HepG2 (cell line): ENCODE data around the gene RPL18. TPM values are rescaled to one million over a fixed set of nuclear protein-coding genes. Genes with fewer than 3 reads are reported as not detected.

Source experiments
- ARID4A ChIP-seq: sonication (generic); formaldehyde crosslinking; IDR thresholded peaks from 2 replicates; pipeline ENCODE4 v1.5.0; 2020; ENCODE audit warnings: mild to moderate bottlenecking, missing genetic modification reagents, borderline replicate concordance
- ARNTL ChIP-seq: sonication (generic); formaldehyde crosslinking; IDR thresholded peaks from 2 replicates; pipeline ENCODE4 v1.4.0; 2020; ENCODE audit warnings: mild to moderate bottlenecking, missing genetic modification reagents
- FOXO4 ChIP-seq: sonication (generic); formaldehyde crosslinking; conservative IDR thresholded peaks from 2 replicates; pipeline ENCODE4 v1.8.1; 2023; ENCODE audit warnings: missing genetic modification reagents
- HMGA1 ChIP-seq: sonication (generic); formaldehyde crosslinking; conservative IDR thresholded peaks from 2 replicates; pipeline ENCODE4 v1.4.0; 2020; ENCODE audit warnings: missing genetic modification reagents
- ISL2 ChIP-seq: sonication (generic); formaldehyde crosslinking; IDR thresholded peaks from 2 replicates; pipeline ENCODE4 v1.5.0; 2020; ENCODE audit warnings: missing genetic modification reagents
- KAT8 ChIP-seq: IDR thresholded peaks from 2 replicates; pipeline ENCODE4 v1.6.1; 2016; ENCODE audit warnings: missing genetic modification reagents, missing compliant biosample characterization
- NFYB ChIP-seq: sonication (generic); formaldehyde crosslinking; IDR thresholded peaks from 2 replicates; pipeline ENCODE4 v1.4.0; 2020; ENCODE audit warnings: missing genetic modification reagents
- PRDM10 ChIP-seq: sonication (generic); formaldehyde crosslinking; IDR thresholded peaks from 2 replicates; pipeline ENCODE4 v1.4.0; 2020; ENCODE audit warnings: low read depth, missing genetic modification reagents
- RELA ChIP-seq: sonication (generic); formaldehyde crosslinking; IDR thresholded peaks from 2 replicates; pipeline ENCODE4 v1.4.0; 2020; ENCODE audit warnings: missing genetic modification reagents
- RFX1 ChIP-seq: fragments of 450-650 bp; IDR thresholded peaks from 2 replicates; pipeline ENCODE4 v1.6.1; 2017
- SAFB2 ChIP-seq: sonication (generic); formaldehyde crosslinking; IDR thresholded peaks from 2 replicates; pipeline ENCODE4 v1.5.1; 2020; ENCODE audit warnings: missing genetic modification reagents, low read depth, mild to moderate bottlenecking, borderline replicate concordance
- SATB2 ChIP-seq: sonication (generic); formaldehyde crosslinking; IDR thresholded peaks from 2 replicates; pipeline ENCODE4 v1.5.0; 2020; ENCODE audit warnings: missing genetic modification reagents
- STAG1 ChIP-seq: sonication (generic); formaldehyde crosslinking; IDR thresholded peaks from 2 replicates; pipeline ENCODE4 v1.4.0; 2020; ENCODE audit warnings: missing genetic modification reagents
- TRAFD1 ChIP-seq: sonication (generic); formaldehyde crosslinking; IDR thresholded peaks from 2 replicates; pipeline ENCODE4 v1.5.1; 2020; ENCODE audit warnings: missing genetic modification reagents, mild to moderate bottlenecking, borderline replicate concordance
- ZMYM3 ChIP-seq: sonication (generic); formaldehyde crosslinking; IDR thresholded peaks from 2 replicates; pipeline ENCODE4 v1.5.1; 2020; ENCODE audit warnings: mild to moderate bottlenecking, missing genetic modification reagents
- ZNF121 ChIP-seq: sonication (generic); formaldehyde crosslinking; IDR thresholded peaks from 2 replicates; pipeline ENCODE4 v1.5.0; 2020; ENCODE audit warnings: mild to moderate bottlenecking, missing genetic modification reagents
- ZNF343 ChIP-seq: sonication (generic); formaldehyde crosslinking; IDR thresholded peaks from 2 replicates; pipeline ENCODE4 v1.4.0; 2020; ENCODE audit warnings: mild to moderate bottlenecking, missing genetic modification reagents
- ZNF737 ChIP-seq: sonication (generic); formaldehyde crosslinking; IDR thresholded peaks from 2 replicates; pipeline ENCODE4 v1.5.0; 2020; ENCODE audit warnings: missing genetic modification reagents, mild to moderate bottlenecking, borderline replicate concordance
- ZSCAN31 ChIP-seq: sonication (generic); formaldehyde crosslinking; IDR thresholded peaks from 2 replicates; pipeline ENCODE4 v1.5.0; 2020; ENCODE audit warnings: low read depth, mild to moderate bottlenecking, missing genetic modification reagents
- polyA plus RNA-seq, 8 experiments: library from polyadenylated mRNA; depleted of rRNA in 3 of 8; stranded (reverse) in 7 of 8; unstranded in 1 of 8; fragments of >200 nt; fragmentation: Illumina TruSeq in 4 of 8; extraction: Trizol in 4 of 8; gene quantifications; 2 replicates each; pipeline versions ENCODE4 v1.2.1 to v1.2.3, GENCODE V29; 2011 to 2016; ENCODE audit warnings: low read depth in 4 of 8, missing spikeins in 1 of 8, mixed read lengths in 1 of 8; ENCODE audit not compliant: insufficient read depth in 1 of 8
- total RNA-seq, 5 experiments: library from RNA; depleted of rRNA; stranded (reverse); fragments of >200 nt; fragmentation: Illumina TruSeq; extraction: Trizol; gene quantifications; 2 replicates each; pipeline ENCODE4 v1.2.3, GENCODE V29; 2016; ENCODE audit warnings: low read depth in 1 of 5

The RPL18 gene
- total and polyA plus RNA-seq, 2 of the 13 experiments (the other 11 are each of a cell fraction or from before 2014, with no cell fraction given) = 1,485 to 1,639 TPM

GRCh38 chr19:48634424-48635262 lies 15.7 kb upstream of the RPL18 start (continued):
- peak; percentile 100 for TF ChIP-seq ARNTL (CRISPR knock-in tag)
- peak; percentile 40; the same call in 1 of the 2 replicates for TF ChIP-seq ZSCAN31
- no peak for TF ChIP-seq ZNF737 (CRISPR knock-in tag)
- TF ChIP-seq RFX1 = no peak
- TF ChIP-seq ZNF121 (CRISPR knock-in tag) = no peak
- peak; percentile 78 for TF ChIP-seq KAT8 (CRISPR knock-in tag)
- TF ChIP-seq ZMYM3 (CRISPR knock-in tag) = peak; percentile 66; the same call in 1 of the 2 replicates
- no peak for TF ChIP-seq HMGA1 (CRISPR knock-in tag)
- TF ChIP-seq FOXO4 (CRISPR knock-in tag) = no peak
- TF ChIP-seq PRDM10 (CRISPR knock-in tag) = peak; percentile 91
- peak; percentile 78; the same call in 1 of the 2 replicates for TF ChIP-seq ARID4A
- 0 out of 2 replicates have a peak, but pooled peaks have one; percentile 25 for TF ChIP-seq ZNF343 (CRISPR knock-in tag)
- TF ChIP-seq STAG1 (CRISPR knock-in tag) = no peak
- no peak for TF ChIP-seq NFYB (CRISPR knock-in tag)
- peak; percentile 43; the same call in 1 of the 2 replicates for TF ChIP-seq ISL2 (CRISPR knock-in tag)
- no peak for TF ChIP-seq SATB2 (CRISPR knock-in tag)
- TF ChIP-seq RELA (CRISPR knock-in tag) = no peak
- TF ChIP-seq SAFB2 (CRISPR knock-in tag) = no peak
- no peak for TF ChIP-seq TRAFD1 (CRISPR knock-in tag)
